Measurements from ENCODE around the gene GHRL.

DNA sequence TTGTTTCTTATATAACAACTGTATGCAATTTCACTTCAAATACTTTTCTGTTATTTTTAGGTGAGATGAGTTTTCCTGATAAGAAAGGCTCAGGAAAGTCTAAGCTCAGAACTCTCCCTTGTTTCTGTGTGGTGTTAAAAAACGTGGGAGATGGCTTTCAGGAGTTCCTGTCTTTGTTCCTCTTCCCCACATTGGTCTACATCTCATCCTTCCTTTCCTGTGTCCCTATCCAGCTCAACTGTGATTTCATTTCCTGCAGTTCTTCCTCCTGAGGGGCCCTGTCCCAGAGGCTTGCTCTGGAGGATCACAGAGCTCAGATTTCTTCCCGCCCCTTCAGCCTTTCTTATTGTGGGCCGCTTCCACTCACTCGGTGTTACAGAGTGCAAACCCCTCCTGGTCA, 17.0 kb upstream of the GHRL start:
- TF ChIP-seq CTCF (IDR thresholded peaks at IDR 0.05; ENCODE audit: low read depth, low read length) (no peak), EZH2phosphoT487 (IDR thresholded peaks at IDR 0.05; ENCODE audit: low read depth) (no peak)
